Measurements from ENCODE around the gene CRYBG1.
A peak's percentile ranks its signal among the peaks of the same experiment; 100 is the strongest.

CRYBG1 gene, protein sequence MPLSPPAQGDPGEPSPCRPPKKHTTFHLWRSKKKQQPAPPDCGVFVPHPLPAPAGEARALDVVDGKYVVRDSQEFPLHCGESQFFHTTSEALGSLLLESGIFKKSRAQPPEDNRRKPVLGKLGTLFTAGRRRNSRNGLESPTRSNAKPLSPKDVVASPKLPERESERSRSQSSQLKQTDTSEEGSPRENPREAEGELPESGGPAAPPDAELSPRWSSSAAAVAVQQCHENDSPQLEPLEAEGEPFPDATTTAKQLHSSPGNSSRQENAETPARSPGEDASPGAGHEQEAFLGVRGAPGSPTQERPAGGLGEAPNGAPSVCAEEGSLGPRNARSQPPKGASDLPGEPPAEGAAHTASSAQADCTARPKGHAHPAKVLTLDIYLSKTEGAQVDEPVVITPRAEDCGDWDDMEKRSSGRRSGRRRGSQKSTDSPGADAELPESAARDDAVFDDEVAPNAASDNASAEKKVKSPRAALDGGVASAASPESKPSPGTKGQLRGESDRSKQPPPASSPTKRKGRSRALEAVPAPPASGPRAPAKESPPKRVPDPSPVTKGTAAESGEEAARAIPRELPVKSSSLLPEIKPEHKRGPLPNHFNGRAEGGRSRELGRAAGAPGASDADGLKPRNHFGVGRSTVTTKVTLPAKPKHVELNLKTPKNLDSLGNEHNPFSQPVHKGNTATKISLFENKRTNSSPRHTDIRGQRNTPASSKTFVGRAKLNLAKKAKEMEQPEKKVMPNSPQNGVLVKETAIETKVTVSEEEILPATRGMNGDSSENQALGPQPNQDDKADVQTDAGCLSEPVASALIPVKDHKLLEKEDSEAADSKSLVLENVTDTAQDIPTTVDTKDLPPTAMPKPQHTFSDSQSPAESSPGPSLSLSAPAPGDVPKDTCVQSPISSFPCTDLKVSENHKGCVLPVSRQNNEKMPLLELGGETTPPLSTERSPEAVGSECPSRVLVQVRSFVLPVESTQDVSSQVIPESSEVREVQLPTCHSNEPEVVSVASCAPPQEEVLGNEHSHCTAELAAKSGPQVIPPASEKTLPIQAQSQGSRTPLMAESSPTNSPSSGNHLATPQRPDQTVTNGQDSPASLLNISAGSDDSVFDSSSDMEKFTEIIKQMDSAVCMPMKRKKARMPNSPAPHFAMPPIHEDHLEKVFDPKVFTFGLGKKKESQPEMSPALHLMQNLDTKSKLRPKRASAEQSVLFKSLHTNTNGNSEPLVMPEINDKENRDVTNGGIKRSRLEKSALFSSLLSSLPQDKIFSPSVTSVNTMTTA (N-terminal part only)

GRCh38 chr6:106360410-106360988, at the start of gene CRYBG1:
TSS of gene CRYBG1 (plus strand) at chr6:106360717. CDS start at chr6:106360909, 192 bp downstream.
- peak; percentile 63 for DNase-seq (ENCODE audit: low read depth)

- DNase-seq (ENCODE audit: low read depth) = no peak
Observed at GRCh38 chr6:106315765-106316374, 44.6 kb upstream of the CRYBG1 start.

DNA sequence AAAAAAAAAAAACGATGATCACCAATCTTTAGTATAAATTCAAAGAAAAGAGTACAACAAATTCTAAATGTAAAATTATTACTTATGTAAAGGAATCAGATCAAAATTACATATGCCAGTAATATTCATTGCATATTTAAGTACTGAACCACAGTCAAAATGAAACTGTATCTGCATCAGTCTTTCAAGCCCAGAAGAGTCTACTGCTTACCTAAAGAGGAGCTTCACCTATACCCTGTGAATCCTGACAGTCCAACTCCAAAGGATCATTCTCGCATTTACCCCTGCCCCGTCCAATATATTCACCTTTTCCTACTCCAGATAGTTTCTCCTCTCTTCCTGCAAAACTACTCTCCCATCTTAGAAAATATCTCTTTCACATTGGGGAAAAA, 44.1 kb upstream of the CRYBG1 start:
- no peak for DNase-seq (ENCODE audit: low read depth)

- no peak for DNase-seq (ENCODE audit: low read depth)
Observed at GRCh38 chr6:106318061-106318460, 42.5 kb upstream of the CRYBG1 start.

DNA sequence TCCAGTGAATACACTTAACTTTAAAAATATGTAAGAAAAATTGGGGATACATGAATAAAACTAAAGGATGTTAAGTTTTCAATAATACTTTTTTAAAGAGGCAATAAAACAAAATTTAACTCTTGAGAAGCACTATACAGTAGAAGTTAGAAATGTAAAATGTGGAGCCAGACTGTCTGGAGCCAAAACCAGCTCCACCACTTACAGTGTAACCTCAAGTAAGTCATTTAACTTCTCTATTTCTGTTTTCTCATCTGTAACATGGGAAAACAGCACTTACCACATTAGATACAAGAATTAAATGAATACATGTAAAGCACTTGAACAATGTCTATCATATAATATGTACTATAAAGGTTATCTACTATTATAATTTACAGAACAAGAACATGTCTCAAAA, 41.7 kb upstream of the CRYBG1 start:
- no peak for DNase-seq (ENCODE audit: low read depth)

DNA sequence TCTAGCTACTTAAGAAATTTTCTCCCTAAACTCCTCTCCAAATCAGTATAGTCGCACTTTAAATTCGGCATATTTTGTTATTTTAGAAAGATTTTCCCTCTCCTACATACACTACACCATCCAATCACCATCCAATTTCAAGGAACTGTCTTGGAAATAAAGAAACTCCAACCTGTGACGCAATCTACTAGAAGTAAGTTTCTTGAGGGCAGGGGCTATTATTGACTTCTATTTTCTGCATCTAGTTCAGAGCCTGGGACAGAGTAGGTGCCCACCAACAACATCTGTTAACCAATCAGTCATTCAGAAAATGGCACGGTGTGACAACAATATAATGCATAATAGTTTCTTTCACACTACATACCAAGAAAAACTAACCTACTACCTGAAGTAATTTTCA, 38.6 kb upstream of the CRYBG1 start:
- no peak for DNase-seq (ENCODE audit: low read depth)

- DNase-seq (ENCODE audit: low read depth) = no peak
Observed at GRCh38 chr6:106324726-106325335, 35.7 kb upstream of the CRYBG1 start.

DNA sequence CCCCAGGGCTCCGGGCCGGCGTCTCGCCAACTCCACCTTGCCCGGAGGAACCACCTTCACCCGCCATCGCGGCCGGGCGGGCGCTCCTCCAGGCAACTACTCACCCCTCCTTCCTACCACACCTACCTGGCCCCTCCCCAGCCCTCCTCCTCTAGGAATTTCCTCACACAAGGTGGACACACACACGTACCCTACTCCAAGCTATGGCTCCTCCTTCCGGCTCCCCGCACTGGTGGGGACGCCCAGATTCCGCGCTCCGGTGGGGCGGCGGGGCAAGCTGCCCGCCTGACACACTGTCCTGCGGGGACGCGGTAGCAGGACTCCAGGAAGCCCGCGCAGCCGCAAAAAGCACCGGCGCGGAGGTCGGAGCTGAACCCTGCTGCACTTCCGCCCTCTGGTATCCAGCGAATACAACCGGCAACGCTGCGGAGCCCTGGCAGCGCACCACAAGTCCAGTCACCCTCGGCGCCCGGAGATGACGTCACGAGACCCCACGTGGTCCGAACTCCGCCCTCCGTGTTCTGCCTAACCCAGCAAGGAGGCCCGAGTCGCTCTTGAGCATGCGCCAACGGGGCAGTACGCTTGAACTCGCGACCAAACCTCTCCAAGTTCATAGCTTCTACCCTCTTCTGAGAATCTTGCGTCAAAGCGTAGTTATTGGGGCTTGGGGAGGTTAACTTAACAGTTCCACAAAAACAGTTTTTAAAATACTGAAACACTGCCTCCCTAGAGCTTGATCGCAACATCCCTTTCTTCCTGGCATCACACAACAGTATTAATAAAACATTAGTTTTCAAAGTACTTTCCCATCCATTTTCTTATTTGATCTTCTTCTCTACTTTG, 35.0 kb upstream of the CRYBG1 start, which contains the start of gene ATG5:
TSS of gene ATG5 (minus strand) at position 425 of the 843 bp plus-strand sequence. CDS start 9,552 bp downstream, outside the sequence.
- DNase-seq (ENCODE audit: low read depth) = peak; percentile 100

DNA sequence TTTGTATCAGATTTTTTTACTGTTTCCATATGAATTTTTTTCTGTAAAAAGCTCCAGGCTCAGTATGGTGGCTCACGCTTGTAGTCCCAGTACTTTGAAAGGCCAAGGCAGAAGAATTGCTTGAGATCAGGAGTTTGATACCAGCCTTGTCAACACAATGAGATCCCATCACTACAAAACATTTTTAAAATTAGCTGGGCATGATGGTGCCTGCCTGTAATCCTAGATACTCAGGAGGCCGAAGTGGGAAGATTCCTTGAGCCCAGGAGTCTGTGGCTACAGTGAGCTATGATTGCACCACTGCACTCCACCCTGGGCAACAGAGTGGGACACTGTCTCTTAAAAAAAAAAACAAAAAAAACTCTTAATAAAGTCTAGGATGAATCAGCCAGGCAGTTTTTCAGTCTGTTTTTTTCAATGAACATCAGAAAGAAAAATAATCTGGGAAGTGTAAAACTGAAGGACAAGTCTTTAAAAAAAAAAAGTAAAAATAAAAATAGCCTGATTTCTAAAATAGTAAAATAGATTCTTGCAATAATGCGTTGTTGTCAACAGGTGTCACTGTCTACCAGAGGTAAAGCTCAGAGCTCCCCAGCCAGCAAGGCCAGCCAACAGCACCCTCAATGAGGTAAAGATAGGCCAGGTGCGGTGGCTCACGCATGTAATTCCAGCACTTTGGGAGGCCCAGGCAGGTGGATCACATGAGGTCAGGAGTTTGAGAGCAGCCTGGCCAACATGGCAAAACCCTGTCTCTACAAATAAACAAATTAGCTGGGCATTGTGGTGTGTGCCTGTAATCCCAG, 25.7 kb upstream of the CRYBG1 start:
- DNase-seq (ENCODE audit: low read depth) = peak; percentile 12

DNA sequence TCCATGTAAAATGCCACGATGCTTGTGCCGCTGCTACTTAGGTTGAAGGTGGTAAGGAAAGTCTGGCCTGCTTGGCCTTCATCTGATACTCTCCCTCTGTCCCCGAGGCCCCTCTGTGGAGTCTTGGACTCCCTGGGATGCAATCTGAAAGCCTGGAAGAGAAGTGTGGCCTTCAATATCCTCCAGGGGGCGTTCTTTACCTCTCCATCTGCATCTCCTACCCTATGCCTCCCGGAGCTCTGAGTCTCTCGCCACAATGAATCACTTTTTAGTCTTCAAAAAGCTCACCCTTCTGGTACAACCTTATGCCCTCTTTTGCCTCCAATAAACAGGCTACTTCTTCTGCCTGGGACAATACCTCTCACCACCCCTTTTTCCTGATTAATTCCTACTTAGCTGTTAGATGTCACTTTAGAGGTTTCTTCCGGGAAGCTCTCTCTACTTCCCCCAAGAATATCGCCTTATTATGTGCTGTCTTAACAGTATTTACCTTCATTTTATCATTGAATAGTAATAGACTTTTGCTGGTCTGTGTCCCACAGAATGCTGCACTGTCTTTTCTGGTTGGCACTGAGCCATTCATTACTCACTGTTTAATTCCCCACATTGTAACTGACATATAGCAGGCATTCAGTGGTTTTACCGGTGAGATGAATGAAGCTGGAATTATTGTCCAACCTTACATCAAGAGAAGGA, 21.0 kb upstream of the CRYBG1 start:
- no peak for DNase-seq (ENCODE audit: low read depth)

- DNase-seq (ENCODE audit: low read depth) = no peak
Observed at GRCh38 chr6:106347219-106347618, 13.3 kb upstream of the CRYBG1 start.

DNA sequence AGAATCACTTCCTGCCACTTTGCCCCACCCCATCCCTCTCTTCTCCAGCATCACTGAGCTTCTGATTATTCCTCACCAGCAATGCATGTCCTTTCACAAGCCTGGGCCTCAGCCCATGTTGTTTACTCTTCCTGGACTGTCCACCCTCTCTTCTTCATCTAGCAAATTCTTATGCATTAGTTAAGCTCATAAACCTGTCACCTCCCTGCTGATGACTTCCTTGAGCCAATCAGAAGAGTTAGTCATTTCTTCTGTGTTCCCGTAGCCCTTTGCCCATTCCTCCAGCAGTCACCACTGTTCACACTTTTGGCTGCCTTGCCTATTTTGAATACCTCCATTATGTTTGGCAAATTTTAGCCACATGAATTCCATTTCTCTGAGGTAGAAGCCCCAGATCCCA, 4.1 kb upstream of the CRYBG1 start:
- DNase-seq (ENCODE audit: low read depth) = no peak

DNA sequence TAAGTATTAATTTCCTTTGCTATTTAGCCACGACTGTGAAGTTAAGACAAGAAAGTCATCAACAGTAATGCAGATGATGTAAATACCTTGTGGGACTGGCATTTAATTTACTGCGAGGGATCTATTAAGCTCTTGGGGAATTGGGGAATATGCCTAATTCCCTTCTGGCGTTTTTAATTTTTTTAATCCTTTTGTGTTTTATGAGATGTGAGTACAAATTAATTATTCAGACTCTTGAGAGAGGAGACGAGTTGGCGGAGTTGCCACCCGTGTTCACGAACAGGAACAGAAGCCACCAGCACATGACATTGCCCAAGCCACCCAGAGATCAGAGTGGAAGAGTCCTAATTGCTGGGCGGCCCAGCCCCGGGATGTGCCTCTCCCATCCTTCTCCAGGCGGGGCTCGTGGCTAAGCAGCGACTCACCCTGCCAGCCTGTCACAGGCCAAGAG, 533 bp upstream of the CRYBG1 start:
- DNase-seq (ENCODE audit: low read depth) = no peak

GRCh38 chr6:106360989-106361430, 493 bp downstream of the CRYBG1 start:
- no peak for DNase-seq (ENCODE audit: low read depth)

DNA sequence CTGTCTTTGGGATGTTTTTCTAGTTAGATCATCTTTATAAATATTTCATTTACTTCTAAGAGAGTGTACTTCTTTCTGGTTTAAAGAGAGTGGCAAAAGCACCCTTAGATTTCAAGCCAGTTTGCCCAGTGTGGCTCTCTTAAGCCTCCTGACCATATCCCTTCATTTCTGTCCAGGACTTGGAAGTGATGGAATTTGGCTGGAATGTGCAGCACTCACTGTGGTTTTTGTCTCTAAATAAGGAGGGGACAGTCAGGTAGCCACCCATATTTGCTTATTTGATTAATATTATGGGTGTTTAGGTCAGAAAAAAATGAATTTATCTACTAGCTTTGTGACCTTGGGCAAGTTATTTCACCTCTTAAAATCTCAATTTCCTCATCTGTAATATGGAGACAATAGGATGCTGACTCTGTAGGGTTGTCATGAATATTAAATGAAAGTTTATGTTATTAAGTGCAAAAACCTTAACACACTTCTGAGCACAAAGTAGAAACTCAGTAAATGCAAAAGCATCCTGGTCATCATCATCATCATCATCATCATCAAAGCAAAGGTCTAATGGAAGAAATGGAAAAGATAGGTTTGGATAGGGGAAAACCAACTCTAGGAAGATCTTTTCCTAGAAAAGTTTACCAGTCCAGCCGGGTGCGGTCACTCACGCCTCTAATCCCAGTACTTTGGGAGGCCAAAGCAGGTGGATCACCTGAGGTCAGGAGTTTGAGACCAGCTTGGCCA, 3.1 kb downstream of the CRYBG1 start:
- no peak for DNase-seq (ENCODE audit: low read depth)

DNA sequence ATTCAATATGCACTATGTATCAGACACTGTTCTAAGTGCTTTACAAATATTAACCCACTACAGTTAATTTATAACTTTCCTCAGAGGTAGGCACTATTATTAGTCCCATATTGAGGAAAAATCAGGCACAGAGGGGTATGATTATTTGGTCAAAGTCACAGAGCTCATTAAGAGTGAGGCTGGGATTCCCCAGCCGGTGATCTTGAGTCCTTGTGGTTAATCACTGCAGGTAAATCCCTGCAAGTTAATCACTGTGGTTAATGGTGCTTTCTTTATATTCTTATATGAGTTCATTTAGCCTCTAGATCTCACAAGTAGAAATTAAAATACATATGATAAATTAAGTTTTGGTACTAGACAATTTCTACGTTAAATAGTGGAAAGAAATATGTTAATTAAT, 9.2 kb downstream of the CRYBG1 start:
- DNase-seq (ENCODE audit: low read depth) = no peak

GRCh38 chr6:106370639-106371038, 10.1 kb downstream of the CRYBG1 start:
- no peak for DNase-seq (ENCODE audit: low read depth)

Measured in activated T-helper 1 cell treated with Interleukin-2 at 50 U/mL for 16 hours (primary cell).